Heart left ventricle (tissue), 16 donors: ENCODE results near the gene SLX4IP. TPM values are rescaled to one million over a fixed set of nuclear protein-coding genes. Genes with fewer than 3 reads are reported as not detected.

Source experiments
- ATAC-seq, 4 donors: fragments of 200-7000 bp; cut with Tn5 transposase; one replicate each; pipeline ENCODE4 v1.9.1; 2020 to 2022; ENCODE audit warnings: moderate library complexity in 4 of 4, mild to moderate bottlenecking in 3 of 4, moderate number of reproducible peaks in 1 of 4
- DNase-seq, 5 donors: peaks; one replicate each; pipeline ENCODE4 v3.0.0-alpha.2; 2020
- H3K27ac ChIP-seq, 12 donors: fragments of 200-600 bp; sonication (generic) in 4 of 12; one replicate each; pipeline versions ENCODE4 v1.5.0 to v1.8.0; 2016 to 2022; ENCODE audit warnings: mild to moderate bottlenecking in 2 of 12
- H3K27me3 ChIP-seq, 9 donors: fragments of 200-600 bp; sonication (generic) in 2 of 9; one replicate each; pipeline versions ENCODE4 v1.5.1 to v1.8.0; 2016 to 2022; ENCODE audit warnings: mild to moderate bottlenecking in 3 of 9
- H3K36me3 ChIP-seq, 9 donors: fragments of 200-600 bp; sonication (generic) in 2 of 9; one replicate each; pipeline versions ENCODE4 v1.5.0 to v1.8.0; 2018 to 2022; ENCODE audit warnings: mild to moderate bottlenecking in 2 of 9
- H3K4me1 ChIP-seq, 12 donors: fragments of 200-600 bp; sonication (generic) in 4 of 12; one replicate each; pipeline versions ENCODE4 v1.5.0 to v1.8.0; 2016 to 2022; ENCODE audit warnings: mild to moderate bottlenecking in 3 of 12
- H3K4me3 ChIP-seq, 12 donors: fragments of 200-600 bp; sonication (generic) in 4 of 12; one replicate each; pipeline versions ENCODE4 v1.5.0 to v1.8.0; 2017 to 2022; ENCODE audit warnings: mild to moderate bottlenecking in 9 of 12, moderate library complexity in 4 of 12
- H3K9me3 ChIP-seq, 12 donors: fragments of 200-600 bp; sonication (generic) in 4 of 12; one replicate each; pipeline versions ENCODE4 v1.5.0 to v1.8.0; 2016 to 2022; ENCODE audit warnings: mild to moderate bottlenecking in 1 of 12
- CTCF ChIP-seq, 12 donors: fragments of 200-600 bp; sonication (generic) in 4 of 12; IDR thresholded peaks; one replicate each; pipeline versions ENCODE4 v1.5.0 to v1.8.0; 2018 to 2022; ENCODE audit warnings: antibody characterized with exemption in 12 of 12, mild to moderate bottlenecking in 5 of 12
- POLR2A ChIP-seq, 2 donors: fragments of 450-650 bp; IDR thresholded peaks; one replicate each; pipeline ENCODE4 v1.6.1; 2017; ENCODE audit warnings: antibody characterized with exemption in 2 of 2, mild to moderate bottlenecking in 2 of 2, moderate library complexity in 2 of 2
- WGBS, 4 donors: extraction: QIAGEN DNeasy Blood & Tissue Kit in 2 of 4; methylation state at CpG; one replicate each; pipeline versions ENCODE4 v1.1.5 to v1.1.7; 2013 to 2018; 5-methylcytosine and 5-hydroxymethylcytosine counted together
- intact Hi-C, 10 donors: fragments of 100-400 bp; cut with DNase I; formaldehyde crosslinking; loops; one replicate each; pipeline versions ENCODE4 v1.11.1 to v1.14.2; 2022
- polyA plus RNA-seq, 2 donors: library from polyadenylated mRNA; stranded (reverse); fragments of 200-250 nt; gene quantifications; one replicate each; pipeline ENCODE4 v1.2.3, GENCODE V29; 2013
- total RNA-seq, 9 donors: library from RNA; depleted of rRNA in 2 of 9; stranded (reverse); fragments of >200 nt in 2 of 9; fragmentation: NEBNext Ultra II Directional in 3 of 9; extraction: Animal tissue kit (Norgen Biotek cat#: 25700) in 3 of 9; gene quantifications; one replicate each; pipeline versions ENCODE4 v1.1.0 to v1.2.4, GENCODE V29; 2016 to 2023
- donor health status: ischemic (EF 13 %, LVEDD 7.1; RV severe dilation, severe dysfunction).
- donor health status: healthy with polysubstance abuse.
- donor health status: DM: no; HTN: yes; CAD: no.
- donor health status: DM: no; HTN: no; CAD: no.
- donor health status: ischemic (EF 25% LVEDD 6.9; RV normal size, moderate dysfunction).
- donor health status: ischemic (EF 25% LVEDD 5.7; RV mildly dilated, moderate dysfunction).
- donor health status: healthy.
- donor health status: DM: yes; HTN: yes; CAD: no.
- donor health status: ischemic (EF 35%, LVEDD 5.7; RV mildly dilated, moderate dysfunction).
- donor health status: nonischemic (EF 11% LVEDD 7.7; RV severe dilation, severe dysfunction).
- donor health status: DM: yes; HTN: yes; CAD: no.
- donor health status: PGD.
- donor health status: ischemic (EF 29% LVEDD 5.4; RV normal size, mild dysfunction).
- donor health status: nonischemic (EF 23%, LVEDD 6.1; RV moderate dilation, normal function).

Gene SLX4IP
- total and polyA plus RNA-seq, 11 donors, result 1.1 to 4.3 (median 2.4) TPM

GRCh38 chr20:10662151-10662550 is 227.0 kb downstream of the SLX4IP start:
- H3K27ac ChIP-seq, result peak overlapping the region in 2 of 12 donors; percentile 21 to 74
- intact Hi-C loops, result loop anchor here in 4 of 10 donors (5.0 to 10.0 kb wide), 5 partner anchors 105 to 883 kb away; no protein-coding TSS in a partner anchor
- peaks cover 0 to 96% (median 75%) of the 10 kb centered on the region in 9 donors for H3K36me3 ChIP-seq
- ATAC-seq (no peak), DNase-seq (no peak)
- no peak overlapping the region for H3K4me3 ChIP-seq
- peaks cover 7 to 95% (median 68%) of the 10 kb centered on the region in 12 donors for H3K4me1 ChIP-seq
- 72 to 88% (median 82%) methylated on average over 3 to 5 of the region's 5 CpGs for WGBS, 4 donors
- no peaks in the 10 kb centered on the region for H3K27me3 ChIP-seq
- H3K9me3 ChIP-seq, result no peaks in the 10 kb centered on the region
- TF ChIP-seq CTCF (IDR thresholded peaks at IDR 0.05), result no peak
- TF ChIP-seq POLR2A (IDR thresholded peaks at IDR 0.05), result no peak

- H3K4me1 ChIP-seq, result peaks cover 10 to 95% (median 71%) of the 10 kb centered on the region in 12 donors
- H3K4me3 ChIP-seq, result no peak overlapping the region
- no peaks in the 10 kb centered on the region for H3K9me3 ChIP-seq
- 77 to 86% (median 80%) methylated on average over 10 of the region's 10 CpGs for WGBS, 4 donors
- H3K27me3 ChIP-seq, result no peaks in the 10 kb centered on the region
- intact Hi-C loops, result loop anchor here in 4 of 10 donors (5.0 to 10.0 kb wide), 5 partner anchors 106 to 882 kb away; no protein-coding TSS in a partner anchor
- peak overlapping the region in 3 of 12 donors; percentile 13 to 74 (median 32) for H3K27ac ChIP-seq
- DNase-seq (no peak), ATAC-seq (no peak)
- no peak for TF ChIP-seq POLR2A (IDR thresholded peaks at IDR 0.05)
- no peak for TF ChIP-seq CTCF (IDR thresholded peaks at IDR 0.05)
- H3K36me3 ChIP-seq, result peaks cover 0 to 96% (median 70%) of the 10 kb centered on the region in 9 donors
Measured at GRCh38 chr20:10662661-10663458, 227.8 kb downstream of the SLX4IP start.

GRCh38 chr20:10663756-10664155 is 228.7 kb downstream of the SLX4IP start:
- no peak for TF ChIP-seq POLR2A (IDR thresholded peaks at IDR 0.05)
- DNase-seq, result no peak
- no peak for ATAC-seq
- intact Hi-C loops, result loop anchor here in 4 of 10 donors (5.0 to 10.0 kb wide), 5 partner anchors 106 to 881 kb away; no protein-coding TSS in a partner anchor
- H3K27ac ChIP-seq, result peak overlapping the region in 2 of 12 donors; percentile 32 to 74
- no peaks in the 10 kb centered on the region for H3K27me3 ChIP-seq
- H3K36me3 ChIP-seq, result peaks cover 0 to 96% (median 70%) of the 10 kb centered on the region in 9 donors
- 65 to 82% (median 78%) methylated on average over 8 of the region's 8 CpGs for WGBS, 4 donors
- no peaks in the 10 kb centered on the region for H3K9me3 ChIP-seq
- no peak overlapping the region for H3K4me3 ChIP-seq
- H3K4me1 ChIP-seq, result peaks cover 10 to 96% (median 72%) of the 10 kb centered on the region in 12 donors

GRCh38 chr20:10665027-10665561 is 230.0 kb downstream of the SLX4IP start:
- Histone ChIP-seq H3K9me3 (no peaks in the 10 kb centered on the region), H3K4me3 (peak overlapping the region in 6 of 12 donors; percentile 4 to 98 (median 58)), H3K36me3 (peaks cover 0 to 89% (median 64%) of the 10 kb centered on the region in 9 donors), H3K4me1 (peaks cover 10 to 99% (median 68%) of the 10 kb centered on the region in 12 donors), H3K27me3 (no peaks in the 10 kb centered on the region), H3K27ac (peak overlapping the region in 10 of 12 donors; percentile 18 to 78 (median 64))
- no peak for TF ChIP-seq POLR2A (IDR thresholded peaks at IDR 0.05)
- intact Hi-C loops, result loop anchor here in 4 of 10 donors (10.0 kb wide), 3 partner anchors 190 to 880 kb away; no protein-coding TSS in a partner anchor
- no peak for ATAC-seq
- 27 to 45% (median 35%) methylated on average over 7 of the region's 7 CpGs for WGBS, 4 donors
- DNase-seq, result no peak
